Muscle of leg (tissue), 16 donors: ENCODE results near the gene FZD7. TPM values are rescaled to one million over a fixed set of nuclear protein-coding genes. Genes with fewer than 3 reads are reported as not detected.
A peak's percentile ranks its signal among the peaks of the same experiment; 100 is the strongest.

Experiments used
- DNase-seq: peaks from one replicate; pipeline ENCODE4 v3.0.0; 2013
- H3K27ac ChIP-seq: one replicate; pipeline ENCODE4 v1.5.1; 2013; ENCODE audit warnings: mild to moderate bottlenecking, low read length, control low read depth
- H3K27me3 ChIP-seq: one replicate; pipeline ENCODE4 v1.6.1; 2013; ENCODE audit warnings: low read length; ENCODE audit not compliant: control insufficient read depth, insufficient read depth
- H3K36me3 ChIP-seq: one replicate; pipeline ENCODE4 v1.6.1; 2013; ENCODE audit warnings: low read length; ENCODE audit not compliant: control insufficient read depth, insufficient read depth
- H3K4me1 ChIP-seq: one replicate; pipeline ENCODE4 v1.6.1; 2013; ENCODE audit warnings: low read length; ENCODE audit not compliant: control insufficient read depth, insufficient read depth
- H3K4me3 ChIP-seq: one replicate; pipeline ENCODE4 v1.5.1; 2013; ENCODE audit warnings: low read length, control low read depth
- H3K9me3 ChIP-seq: replicated peaks from 2 replicates; pipeline ENCODE4 v1.6.1; 2013; ENCODE audit warnings: low read depth, low read length; ENCODE audit not compliant: control insufficient read depth
- WGBS: methylation state at CpG from one replicate; pipeline ENCODE4 v1.1.5; 2013; ENCODE audit warnings: missing lambda C conversion rate; ENCODE audit not compliant: insufficient coverage; 5-methylcytosine and 5-hydroxymethylcytosine counted together
- long read RNA-seq, 11 donors: transcript quantifications; one replicate each; lab custom pipeline, GENCODE V29; 2026
- polyA plus RNA-seq, 8 donors: library from polyadenylated mRNA; unstranded; fragments of 120-200 nt; gene quantifications; one replicate each; pipeline versions ENCODE4 v1.2.1 to v1.2.3, GENCODE V29; 2013; ENCODE audit warnings: inconsistent platforms in 1 of 8, low replicate concordance in 1 of 8; ENCODE audit not compliant: insufficient read length in 8 of 8, insufficient read depth in 1 of 8
- total RNA-seq: library from RNA; stranded (reverse); fragments of 120-200 nt; gene quantifications from one replicate; pipeline ENCODE4 v1.2.4, GENCODE V29; 2013

FZD7 gene
- total RNA-seq (22.4 TPM), polyA plus RNA-seq (10 to 100 TPM; 23.3 to 37.3 (median 29.0) TPM)
- long read RNA-seq, donor 1, partial matches to known transcripts = 0 of 1 reads
- long read RNA-seq, donor 1, other reads (novel, unspliced or antisense) = 0 of 1 reads
- long read RNA-seq, donor 2, partial matches to known transcripts = 0 of 2 reads
- long read RNA-seq, donor 2, other reads (novel, unspliced or antisense) = 0 of 2 reads
- long read RNA-seq, donor 3, transcript FZD7-201 (1 exons, 3,859 nt) = major isoform, 10 of 10 reads
- long read RNA-seq, donor 3, partial matches to known transcripts = 0 of 10 reads
- long read RNA-seq, donor 3, other reads (novel, unspliced or antisense) = 0 of 10 reads
- long read RNA-seq, donor 4, transcript FZD7-201 (1 exons, 3,859 nt) = major isoform, 17 of 17 reads
- long read RNA-seq, donor 4, partial matches to known transcripts = 0 of 17 reads
- long read RNA-seq, donor 4, other reads (novel, unspliced or antisense) = 0 of 17 reads
- long read RNA-seq, donor 5, transcript FZD7-201 (1 exons, 3,859 nt) = major isoform, 37 of 37 reads
- long read RNA-seq, donor 5, partial matches to known transcripts = 0 of 37 reads
- long read RNA-seq, donor 5, other reads (novel, unspliced or antisense) = 0 of 37 reads
- long read RNA-seq, donor 6, transcript FZD7-201 (1 exons, 3,859 nt) = major isoform, 19 of 19 reads
- long read RNA-seq, donor 6, partial matches to known transcripts = 0 of 19 reads
- long read RNA-seq, donor 6, other reads (novel, unspliced or antisense) = 0 of 19 reads
- long read RNA-seq, donor 7, transcript FZD7-201 (1 exons, 3,859 nt) = major isoform, 18 of 18 reads
- long read RNA-seq, donor 7, partial matches to known transcripts = 0 of 18 reads
- long read RNA-seq, donor 7, other reads (novel, unspliced or antisense) = 0 of 18 reads
- long read RNA-seq, donor 8, transcript FZD7-201 (1 exons, 3,859 nt) = major isoform, 15 of 15 reads
- long read RNA-seq, donor 8, partial matches to known transcripts = 0 of 15 reads
- long read RNA-seq, donor 8, other reads (novel, unspliced or antisense) = 0 of 15 reads
- long read RNA-seq, donor 9, transcript FZD7-201 (1 exons, 3,859 nt) = major isoform, 13 of 13 reads
- long read RNA-seq, donor 9, partial matches to known transcripts = 0 of 13 reads
- long read RNA-seq, donor 9, other reads (novel, unspliced or antisense) = 0 of 13 reads
- long read RNA-seq, donor 10, transcript FZD7-201 (1 exons, 3,859 nt) = major isoform, 16 of 16 reads
- long read RNA-seq, donor 10, partial matches to known transcripts = 0 of 16 reads
- long read RNA-seq, donor 10, other reads (novel, unspliced or antisense) = 0 of 16 reads
- long read RNA-seq, donor 11, transcript FZD7-201 (1 exons, 3,859 nt) = major isoform, 21 of 21 reads
- long read RNA-seq, donor 11, partial matches to known transcripts = 0 of 21 reads
- long read RNA-seq, donor 11, other reads (novel, unspliced or antisense) = 0 of 21 reads

GRCh38 chr2:202033317-202034248, at the start of gene FZD7:
TSS of gene FZD7 (plus strand) at chr2:202033855. CDS start at chr2:202034648, 793 bp downstream.
- WGBS = under 1% methylated on average over 87 of the region's 109 CpGs
- H3K27me3 ChIP-seq = peaks cover 34% of the 10 kb centered on the region
- peak within 1 kb of the TSS; percentile 74 for H3K4me3 ChIP-seq
- H3K9me3 ChIP-seq = no peaks in the 10 kb centered on the region
- peaks cover 7% of the 10 kb centered on the region for H3K36me3 ChIP-seq
- peak within 1 kb of the TSS; percentile 99 for H3K27ac ChIP-seq
- peak; percentile 98 for DNase-seq
- peaks cover 28% of the 10 kb centered on the region for H3K4me1 ChIP-seq

DNA sequence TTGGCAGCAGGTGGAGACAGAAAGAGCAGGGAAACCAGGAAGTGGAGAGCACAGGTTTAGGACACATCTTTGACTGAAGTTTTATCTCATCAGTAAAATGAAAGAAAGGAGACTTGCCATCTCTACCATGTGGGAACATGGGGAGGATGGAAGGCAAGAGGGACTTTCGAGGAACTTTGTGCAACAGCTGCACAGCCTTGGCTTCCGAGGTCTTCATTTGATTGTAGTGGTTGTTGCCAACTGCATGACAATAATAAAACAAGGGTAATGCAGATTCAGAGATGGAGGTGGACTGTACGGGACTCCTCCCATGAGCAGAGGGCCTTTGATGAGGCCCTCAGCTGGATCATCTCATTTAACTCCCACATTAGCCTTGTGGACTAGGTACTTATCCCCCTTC, 49.3 kb upstream of the FZD7 start:
- no peak for DNase-seq
- Histone ChIP-seq H3K27me3 (no peaks in the 10 kb centered on the region), H3K4me3 (no peak overlapping the region), H3K9me3 (no peaks in the 10 kb centered on the region), H3K27ac (no peak overlapping the region), H3K4me1 (peaks cover 26% of the 10 kb centered on the region), H3K36me3 (no peaks in the 10 kb centered on the region)
- WGBS = 69% methylated on average over 2 of the region's 3 CpGs

- H3K27me3 ChIP-seq = no peaks in the 10 kb centered on the region
- WGBS = 69% methylated on average over 5 of the region's 12 CpGs
- DNase-seq = peak; percentile 53
- no peaks in the 10 kb centered on the region for H3K36me3 ChIP-seq
- H3K9me3 ChIP-seq = no peaks in the 10 kb centered on the region
- no peak overlapping the region for H3K4me3 ChIP-seq
- H3K4me1 ChIP-seq = peaks cover 23% of the 10 kb centered on the region
- no peak overlapping the region for H3K27ac ChIP-seq
Observed at GRCh38 chr2:201984800-201985525, 48.7 kb upstream of the FZD7 start.

DNA sequence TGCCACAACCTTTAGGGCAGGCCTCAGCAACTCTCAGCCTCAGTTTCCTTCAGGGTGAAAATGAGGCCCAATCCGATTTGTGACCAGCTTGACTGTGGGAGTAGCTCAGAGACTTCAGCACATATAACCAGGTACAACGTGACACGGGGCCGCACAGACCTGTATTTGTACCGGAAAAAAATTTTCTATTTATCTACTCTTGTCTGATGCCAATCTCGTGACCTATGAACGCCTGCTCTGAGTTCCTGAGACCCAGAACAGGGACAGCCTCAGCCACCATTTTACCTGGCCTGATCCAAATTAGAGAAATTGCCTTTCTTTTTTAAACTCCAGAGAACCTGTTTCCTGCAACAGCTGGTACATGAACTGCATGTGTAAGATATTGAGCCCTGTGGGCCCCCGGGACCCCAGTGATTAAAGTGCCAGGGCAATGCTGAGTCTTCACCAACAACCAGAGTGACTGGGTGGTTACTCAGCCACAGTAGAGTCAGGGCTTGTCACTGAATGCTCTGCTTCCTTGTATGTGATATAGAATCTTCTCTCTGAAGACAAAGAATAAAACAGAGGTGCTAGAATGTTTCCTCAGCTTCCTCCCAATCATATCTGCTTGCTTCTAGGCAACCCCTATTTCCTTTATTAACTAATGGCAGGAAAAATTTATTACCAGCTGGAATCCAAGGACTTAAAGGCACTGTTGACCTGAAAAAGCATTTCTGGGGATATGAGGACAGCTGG, 47.8 kb upstream of the FZD7 start:
- Histone ChIP-seq H3K9me3 (no peaks in the 10 kb centered on the region), H3K4me1 (peaks cover 23% of the 10 kb centered on the region), H3K27ac (no peak overlapping the region), H3K4me3 (no peak overlapping the region), H3K27me3 (no peaks in the 10 kb centered on the region), H3K36me3 (no peaks in the 10 kb centered on the region)
- no peak for DNase-seq
- WGBS = 86% methylated on average over 5 of the region's 8 CpGs

DNA sequence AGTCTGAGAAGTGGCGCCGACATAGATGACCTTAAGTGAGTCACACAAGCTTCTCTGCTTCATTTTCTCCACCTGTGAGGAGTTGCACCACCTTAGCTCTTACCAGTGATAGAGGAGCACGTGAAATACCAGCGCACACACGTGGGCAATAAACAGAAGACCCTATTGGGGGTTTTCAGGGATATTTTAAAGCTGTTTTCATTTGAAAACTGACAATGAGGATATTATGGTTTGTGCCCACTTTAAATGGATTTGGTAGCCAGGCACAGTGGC, 47.3 kb upstream of the FZD7 start:
- Histone ChIP-seq H3K36me3 (no peaks in the 10 kb centered on the region), H3K9me3 (no peaks in the 10 kb centered on the region), H3K27ac (no peak overlapping the region), H3K27me3 (no peaks in the 10 kb centered on the region), H3K4me1 (peaks cover 23% of the 10 kb centered on the region), H3K4me3 (no peak overlapping the region)
- DNase-seq = no peak
- WGBS = 76% methylated on average over 4 of the region's 5 CpGs

- Histone ChIP-seq H3K4me3 (no peak overlapping the region), H3K27ac (no peak overlapping the region), H3K9me3 (no peaks in the 10 kb centered on the region), H3K4me1 (peaks cover 23% of the 10 kb centered on the region), H3K36me3 (no peaks in the 10 kb centered on the region), H3K27me3 (no peaks in the 10 kb centered on the region)
- WGBS = no CpG with 5 or more reads among the region's 2 CpGs
- no peak for DNase-seq
Observed at GRCh38 chr2:201987426-201987825, 46.2 kb upstream of the FZD7 start.

GRCh38 chr2:201990069-201990468, 43.6 kb upstream of the FZD7 start:
- Histone ChIP-seq H3K27me3 (no peaks in the 10 kb centered on the region), H3K4me1 (peaks cover 12% of the 10 kb centered on the region), H3K36me3 (no peaks in the 10 kb centered on the region), H3K9me3 (no peaks in the 10 kb centered on the region), H3K27ac (no peak overlapping the region), H3K4me3 (no peak overlapping the region)
- no peak for DNase-seq
- WGBS = no CpG with 5 or more reads among the region's 2 CpGs

GRCh38 chr2:201992960-201993359, 40.7 kb upstream of the FZD7 start:
- Histone ChIP-seq H3K4me1 (no peaks in the 10 kb centered on the region), H3K4me3 (no peak overlapping the region), H3K9me3 (no peaks in the 10 kb centered on the region), H3K27ac (no peak overlapping the region), H3K27me3 (peaks cover 2% of the 10 kb centered on the region), H3K36me3 (no peaks in the 10 kb centered on the region)
- WGBS = 92% methylated on average over 2 of the region's 4 CpGs
- DNase-seq = no peak
